K562 (cell line): ENCODE results near the gene TPRX2. TPM values are rescaled to one million over a fixed set of nuclear protein-coding genes. Genes with fewer than 3 reads are reported as not detected.

ENCODE experiments used
- ATAC-seq: fragments of 200-7000 bp; cut with Tn5 transposase; 3 replicates; pipeline ENCODE4 v1.9.1; 2020; ENCODE audit warnings: moderate library complexity
- BruUV-seq: library from RNA; stranded (reverse); fragments of 400-500 nt; replicated peaks from 2 replicates; lab custom pipeline; 2021; lab: Mats Ljungman, UMichigan
- CTCF ChIA-PET: fragments of 300-600 bp; formaldehyde crosslinking; extraction: SDS; loops from one replicate; lab custom pipeline; 2021; ENCODE audit warnings: low intra/inter-chr PET ratio; lab: Yijun Ruan, JAX
- POLR2A ChIA-PET: fragments of 300-600, 350-650 bp; sonication (Branson Sonifier 250); formaldehyde crosslinking; extraction: SDS; loops from one replicate; lab custom pipeline; 2021; ENCODE audit warnings: antibody characterized with exemption, inconsistent platforms; lab: Yijun Ruan, JAX
- DNase-seq, 4 experiments: peaks; one replicate each; pipeline versions ENCODE4 v3.0.0 to v3.0.0-alpha.2; 2011 to 2018; ENCODE audit warnings: low spot score in 3 of 4, mixed read lengths in 3 of 4; ENCODE audit errors: extremely low read depth in 1 of 4
- FAIRE-seq: peaks from 2 replicates; lab custom pipeline; 2011; peaks lifted over from hg19 to GRCh38; lab: Jason Lieb, UNC
- H2AFZ ChIP-seq: 2 replicates; pipeline ENCODE4 v1.6.0; 2011; ENCODE audit warnings: low read depth, low read length, control low read depth, inconsistent platforms
- H3K27ac ChIP-seq: fragments of 200-600 bp; 3 replicates; pipeline ENCODE4 v1.8.0; 2011; ENCODE audit warnings: low read depth, mild to moderate bottlenecking, control low read depth, inconsistent platforms, low read length, moderate library complexity, mixed read lengths; ENCODE audit errors: extremely low read depth
- H3K27me3 ChIP-seq, 2 experiments: fragments of 300-600 bp in 1 of 2; 2 replicates in 1 of 2; 3 replicates in 1 of 2; pipeline versions ENCODE4 v1.6.0 to v1.8.0; 2011; ENCODE audit warnings: inconsistent platforms in 2 of 2, low read length in 2 of 2, mild to moderate bottlenecking in 1 of 2, mixed read lengths in 1 of 2, moderate library complexity in 1 of 2; ENCODE audit not compliant: control insufficient read depth in 2 of 2, insufficient read depth in 2 of 2
- H3K36me3 ChIP-seq: fragments of 300-600 bp; 3 replicates; pipeline ENCODE4 v1.8.0; 2011; ENCODE audit warnings: mild to moderate bottlenecking, low read length, inconsistent platforms; ENCODE audit not compliant: control insufficient read depth, insufficient read depth
- H3K4me1 ChIP-seq, 2 experiments: fragments of 200-600 bp in 1 of 2; replicated peaks in 1 of 2; 2 replicates in 1 of 2; 3 replicates in 1 of 2; pipeline versions ENCODE4 v1.5.1 to v1.8.0; 2011; ENCODE audit warnings: inconsistent platforms in 2 of 2, low read length in 2 of 2, mild to moderate bottlenecking in 1 of 2, mixed read lengths in 1 of 2, moderate library complexity in 1 of 2; ENCODE audit not compliant: control insufficient read depth in 2 of 2, insufficient read depth in 2 of 2
- H3K4me2 ChIP-seq: 2 replicates; pipeline ENCODE4 v1.6.1; 2011; ENCODE audit warnings: low read length, control low read depth, inconsistent platforms, mixed read lengths; ENCODE audit not compliant: insufficient read depth
- H3K4me3 ChIP-seq: fragments of 200-600 bp; sonication (generic), shearing (Covaris generic); 2 replicates; pipeline ENCODE4 v1.5.1; 2016; ENCODE audit warnings: control low read depth, inconsistent platforms
- H3K79me2 ChIP-seq: fragments of 200-600 bp; 3 replicates; pipeline ENCODE4 v1.8.0; 2011; ENCODE audit warnings: low read length, inconsistent platforms; ENCODE audit not compliant: control insufficient read depth, insufficient read depth
- H3K9ac ChIP-seq, 2 experiments: 2 replicates each; pipeline versions ENCODE4 v1.6.0 to v1.6.1; 2011; ENCODE audit warnings: low read depth in 2 of 2, low read length in 2 of 2, control low read depth in 1 of 2, inconsistent platforms in 1 of 2, mild to moderate bottlenecking in 1 of 2, mixed read lengths in 1 of 2; ENCODE audit not compliant: insufficient read depth in 1 of 2
- H3K9me1 ChIP-seq: one replicate; pipeline ENCODE4 v1.6.0; 2011; ENCODE audit warnings: inconsistent platforms, mild to moderate bottlenecking, low read length, moderate library complexity; ENCODE audit not compliant: control insufficient read depth, insufficient read depth
- H3K9me3 ChIP-seq: replicated peaks from 2 replicates; pipeline ENCODE4 v1.5.1; 2011; ENCODE audit warnings: low read depth, low read length, inconsistent platforms; ENCODE audit not compliant: control insufficient read depth, insufficient read depth
- H4K20me1 ChIP-seq: replicated peaks from 2 replicates; pipeline ENCODE4 v1.6.1; 2011; ENCODE audit warnings: low read length, inconsistent platforms, mixed read lengths; ENCODE audit not compliant: control insufficient read depth, insufficient read depth
- CCAR2 ChIP-seq: fragments of 200-400 bp; formaldehyde crosslinking; IDR thresholded peaks from 2 replicates; pipeline ENCODE4 v1.6.1; 2017; ENCODE audit warnings: mild to moderate bottlenecking, low read depth, low read length
- PYGO2 ChIP-seq: fragments of 450-650 bp; IDR thresholded peaks from 2 replicates; pipeline ENCODE4 v1.6.1; 2016; ENCODE audit warnings: mild to moderate bottlenecking, missing genetic modification characterization, moderate library complexity, missing compliant biosample characterization
- RBM39 ChIP-seq: fragments of 200-400 bp; formaldehyde crosslinking; optimal IDR thresholded peaks from 2 replicates; pipeline ENCODE3; 2018; ENCODE audit warnings: low read depth, low read length
- SMAD2 ChIP-seq: fragments of 150-350 bp; IDR thresholded peaks from 2 replicates; pipeline ENCODE4 v1.6.1; 2014; ENCODE audit warnings: low read depth, mild to moderate bottlenecking, low read length
- SNAPC5 ChIP-seq: fragments of 250-450 bp; sonication (Bioruptor Pico); IDR thresholded peaks from 2 replicates; pipeline ENCODE4 v1.8.0; 2021; ENCODE audit warnings: moderate library complexity, mild to moderate bottlenecking, inconsistent platforms
- WHSC1 ChIP-seq: IDR thresholded peaks from one replicate; pipeline ENCODE4 v1.6.1; 2012; ENCODE audit warnings: low read length, control low read depth, inconsistent platforms
- WGBS: fragments of 100-300 bp; shearing (Covaris generic); methylation state at CpG from one replicate; pipeline ENCODE4 v1.1.6; 2016; ENCODE audit warnings: low coverage, mixed read lengths; ENCODE audit not compliant: insufficient coverage; ENCODE audit errors: missing lambda C conversion rate; 5-methylcytosine and 5-hydroxymethylcytosine counted together
- in situ Hi-C: fragments of 300-500 bp; cut with MboI; formaldehyde crosslinking; loops from 4 replicates; pipeline ENCODE4 v1.15.0; 2018; ENCODE audit warnings: inconsistent platforms, mixed read lengths
- intact Hi-C: fragments of 100-400 bp; cut with micrococcal nuclease; formaldehyde crosslinking; loops from 2 replicates; pipeline ENCODE4 v1.14.2; 2022
- polyA plus RNA-seq, 8 experiments: library from polyadenylated mRNA; depleted of rRNA in 4 of 8; stranded (reverse) in 5 of 8; unstranded in 3 of 8; fragments of >200 nt; fragmentation: Nextera tagmentation in 2 of 8; fragmentation: Illumina TruSeq in 1 of 8; extraction: Ambion mirVana in 2 of 8; extraction: Trizol in 1 of 8; gene quantifications; 2 replicates each; pipeline versions ENCODE4 v1.2.1 to v1.2.3, GENCODE V29; 2011 to 2014; ENCODE audit warnings: inconsistent platforms in 1 of 8, missing spikeins in 1 of 8
- total RNA-seq, 7 experiments: library from RNA; depleted of rRNA in 6 of 7; stranded (reverse); fragments of >200 nt in 6 of 7; fragmentation: Illumina TruSeq in 2 of 7; extraction: Trizol in 2 of 7; gene quantifications; 2 replicates each; pipeline versions ENCODE4 v1.2.1 to v1.2.3, GENCODE V29; 2011 to 2021; ENCODE audit warnings: low replicate concordance in 1 of 7
- TF ChIP-seq, protein P1 (sequence below): fragments of 250-450 bp; sonication (Bioruptor Pico); IDR thresholded peaks from 2 replicates; pipeline ENCODE4 v1.5.0; 2021

The TPRX2 gene
- total and polyA plus RNA-seq, 9 of the 15 experiments (the other 6 are each of a cell fraction or from before 2014, with no cell fraction given): not detected

- Histone ChIP-seq H3K9me1 (no peaks in the 10 kb centered on the region), H4K20me1 (no peaks in the 10 kb centered on the region), H3K27me3 (peaks cover 13 to 67% of the 10 kb centered on the region in 2 experiments; a peak in 4 of 5 replicates), H2AFZ (no peak overlapping the region), H3K4me3 (no peak overlapping the region), H3K4me1 (peaks cover 0 to 3% of the 10 kb centered on the region in 2 experiments; a peak in 1 of 5 replicates), H3K4me2 (no peak overlapping the region), H3K27ac (no peak overlapping the region), H3K9ac (no peak overlapping the region), H3K9me3 (no peaks in the 10 kb centered on the region), H3K36me3 (no peaks in the 10 kb centered on the region), H3K79me2 (no peaks in the 10 kb centered on the region)
- ChIA-PET POLR2A (no interaction called here), CTCF (no interaction called here)
- no peak for DNase-seq
- in situ Hi-C loops (no loop called here), intact Hi-C loops (no loop called here)
- no TSS peak for BruUV-seq
- no peak for TF ChIP-seq CCAR2
- no peak for TF ChIP-seq PYGO2 (tag)
- TF ChIP-seq, protein P1, sequence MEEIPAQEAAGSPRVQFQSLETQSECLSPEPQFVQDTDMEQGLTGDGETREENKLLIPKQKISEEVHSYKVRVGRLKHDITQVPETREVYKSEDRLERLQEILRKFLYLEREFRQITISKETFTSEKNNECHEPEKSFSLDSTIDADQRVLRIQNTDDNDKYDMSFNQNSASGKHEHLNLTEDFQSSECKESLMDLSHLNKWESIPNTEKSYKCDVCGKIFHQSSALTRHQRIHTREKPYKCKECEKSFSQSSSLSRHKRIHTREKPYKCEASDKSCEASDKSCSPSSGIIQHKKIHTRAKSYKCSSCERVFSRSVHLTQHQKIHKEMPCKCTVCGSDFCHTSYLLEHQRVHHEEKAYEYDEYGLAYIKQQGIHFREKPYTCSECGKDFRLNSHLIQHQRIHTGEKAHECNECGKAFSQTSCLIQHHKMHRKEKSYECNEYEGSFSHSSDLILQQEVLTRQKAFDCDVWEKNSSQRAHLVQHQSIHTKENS (CRISPR knock-in tag): no peak
- TF ChIP-seq WHSC1: no peak
- TF ChIP-seq RBM39: no peak
- TF ChIP-seq SMAD2: no peak
- no peak for TF ChIP-seq SNAPC5 (CRISPR knock-in tag)
- ATAC-seq: no peak
- 0% methylated on average over 2 of the region's 2 CpGs for WGBS
- no peak for FAIRE-seq
Observed at GRCh38 chr19:47820410-47820809, 38.6 kb upstream of the TPRX2 start.
